ENCODE data around the gene ITCH.
"Not testable (repeated sequence)": the region's sequence is repeated elsewhere in the genome, so short reads cannot be mapped to it uniquely, and the experiment has no call there.

The ITCH gene

GRCh38 chr20:34331838-34332237 lies 31.2 kb upstream of the ITCH start:
- Histone ChIP-seq H3K36me3 (ENCODE audit: control insufficient read depth, insufficient read depth, low read length) (no peaks in the 10 kb centered on the region), H3K27ac (ENCODE audit: low read depth, low read length) (no peak overlapping the region), H3K4me3 (ENCODE audit: low read depth, low read length) (no peak overlapping the region)

GRCh38 chr20:34332262-34332920 lies 30.7 kb upstream of the ITCH start:
- peaks cover 3% of the 10 kb centered on the region; the same call in 1 of the 2 replicates for H3K4me1 ChIP-seq (ENCODE audit: control insufficient read depth, insufficient read depth, low read length)
- no peak overlapping the region for H3K27ac ChIP-seq (ENCODE audit: low read depth, low read length)
- no peaks in the 10 kb centered on the region for H3K9me3 ChIP-seq (ENCODE audit: control insufficient read depth, insufficient read depth, low read length)
- H3K9ac ChIP-seq (ENCODE audit: low read depth, low read length) = no peak overlapping the region
- no peak overlapping the region for H3K4me3 ChIP-seq (ENCODE audit: low read depth, low read length)
- H3K27me3 ChIP-seq (ENCODE audit: control insufficient read depth, insufficient read depth, low read length) = no peaks in the 10 kb centered on the region
- no peaks in the 10 kb centered on the region for H3K36me3 ChIP-seq (ENCODE audit: control insufficient read depth, insufficient read depth, low read length)

More at GRCh38 chr20:34331838-34332237, 31.2 kb upstream of the ITCH start:
- H3K9ac ChIP-seq (ENCODE audit: low read depth, low read length) = no peak overlapping the region
- H3K4me1 ChIP-seq (ENCODE audit: control insufficient read depth, insufficient read depth, low read length) = peaks cover 3% of the 10 kb centered on the region; the same call in 1 of the 2 replicates
- H3K9me3 ChIP-seq (ENCODE audit: control insufficient read depth, insufficient read depth, low read length) = no peaks in the 10 kb centered on the region
- H3K27me3 ChIP-seq (ENCODE audit: control insufficient read depth, insufficient read depth, low read length) = no peaks in the 10 kb centered on the region

GRCh38 chr20:34333786-34334185 lies 29.3 kb upstream of the ITCH start:
- peaks cover 3% of the 10 kb centered on the region; the same call in 1 of the 2 replicates for H3K4me1 ChIP-seq (ENCODE audit: control insufficient read depth, insufficient read depth, low read length)
- H3K27ac ChIP-seq (ENCODE audit: low read depth, low read length) = no peak overlapping the region
- H3K9me3 ChIP-seq (ENCODE audit: control insufficient read depth, insufficient read depth, low read length) = no peaks in the 10 kb centered on the region
- no peaks in the 10 kb centered on the region for H3K27me3 ChIP-seq (ENCODE audit: control insufficient read depth, insufficient read depth, low read length)
- no peak overlapping the region for H3K9ac ChIP-seq (ENCODE audit: low read depth, low read length)
- no peaks in the 10 kb centered on the region for H3K36me3 ChIP-seq (ENCODE audit: control insufficient read depth, insufficient read depth, low read length)
- no peak overlapping the region for H3K4me3 ChIP-seq (ENCODE audit: low read depth, low read length)

GRCh38 chr20:34334654-34335407 lies 28.2 kb upstream of the ITCH start:
- Histone ChIP-seq H3K9ac (ENCODE audit: low read depth, low read length) (no peak overlapping the region), H3K9me3 (ENCODE audit: control insufficient read depth, insufficient read depth, low read length) (no peaks in the 10 kb centered on the region), H3K27ac (ENCODE audit: low read depth, low read length) (no peak overlapping the region), H3K4me1 (ENCODE audit: control insufficient read depth, insufficient read depth, low read length) (peaks cover 3% of the 10 kb centered on the region; the same call in 1 of the 2 replicates), H3K27me3 (ENCODE audit: control insufficient read depth, insufficient read depth, low read length) (no peaks in the 10 kb centered on the region), H3K36me3 (ENCODE audit: control insufficient read depth, insufficient read depth, low read length) (no peaks in the 10 kb centered on the region), H3K4me3 (ENCODE audit: low read depth, low read length) (no peak overlapping the region)

- Histone ChIP-seq H3K9ac (ENCODE audit: low read depth, low read length) (no peak overlapping the region), H3K36me3 (ENCODE audit: control insufficient read depth, insufficient read depth, low read length) (no peaks in the 10 kb centered on the region), H3K9me3 (ENCODE audit: control insufficient read depth, insufficient read depth, low read length) (no peaks in the 10 kb centered on the region), H3K4me1 (ENCODE audit: control insufficient read depth, insufficient read depth, low read length) (no peaks in the 10 kb centered on the region), H3K27ac (ENCODE audit: low read depth, low read length) (no peak overlapping the region), H3K27me3 (ENCODE audit: control insufficient read depth, insufficient read depth, low read length) (no peaks in the 10 kb centered on the region), H3K4me3 (ENCODE audit: low read depth, low read length) (no peak overlapping the region)
Observed at GRCh38 chr20:34337544-34337943, 25.5 kb upstream of the ITCH start.

GRCh38 chr20:34337982-34338726 lies 24.9 kb upstream of the ITCH start:
- Histone ChIP-seq H3K9me3 (ENCODE audit: control insufficient read depth, insufficient read depth, low read length) (no peaks in the 10 kb centered on the region), H3K4me1 (ENCODE audit: control insufficient read depth, insufficient read depth, low read length) (no peaks in the 10 kb centered on the region), H3K9ac (ENCODE audit: low read depth, low read length) (no peak overlapping the region), H3K4me3 (ENCODE audit: low read depth, low read length) (no peak overlapping the region), H3K27ac (ENCODE audit: low read depth, low read length) (no peak overlapping the region), H3K36me3 (ENCODE audit: control insufficient read depth, insufficient read depth, low read length) (no peaks in the 10 kb centered on the region), H3K27me3 (ENCODE audit: control insufficient read depth, insufficient read depth, low read length) (no peaks in the 10 kb centered on the region)

- H3K4me3 ChIP-seq (ENCODE audit: low read depth, low read length); H3K9me3 ChIP-seq (ENCODE audit: control insufficient read depth, insufficient read depth, low read length); H3K9ac ChIP-seq (ENCODE audit: low read depth, low read length); H3K27me3 ChIP-seq (ENCODE audit: control insufficient read depth, insufficient read depth, low read length); H3K27ac ChIP-seq (ENCODE audit: low read depth, low read length); H3K4me1 ChIP-seq (ENCODE audit: control insufficient read depth, insufficient read depth, low read length); H3K36me3 ChIP-seq (ENCODE audit: control insufficient read depth, insufficient read depth, low read length): not testable (repeated sequence)
Observed at GRCh38 chr20:34340726-34341125, 22.3 kb upstream of the ITCH start.

GRCh38 chr20:34341199-34341598 lies 21.9 kb upstream of the ITCH start:
- H3K27me3 ChIP-seq (ENCODE audit: control insufficient read depth, insufficient read depth, low read length); H3K4me3 ChIP-seq (ENCODE audit: low read depth, low read length): not testable (repeated sequence)

GRCh38 chr20:34343458-34344211 lies 19.4 kb upstream of the ITCH start:
- peaks cover 7% of the 10 kb centered on the region for H3K4me1 ChIP-seq (ENCODE audit: control insufficient read depth, insufficient read depth, low read length)
- H3K27ac ChIP-seq (ENCODE audit: low read depth, low read length) = no peak overlapping the region
- H3K9me3 ChIP-seq (ENCODE audit: control insufficient read depth, insufficient read depth, low read length) = no peaks in the 10 kb centered on the region
- no peaks in the 10 kb centered on the region for H3K27me3 ChIP-seq (ENCODE audit: control insufficient read depth, insufficient read depth, low read length)
- no peaks in the 10 kb centered on the region for H3K36me3 ChIP-seq (ENCODE audit: control insufficient read depth, insufficient read depth, low read length)
- no peak overlapping the region for H3K9ac ChIP-seq (ENCODE audit: low read depth, low read length)
- H3K4me3 ChIP-seq (ENCODE audit: low read depth, low read length) = no peak overlapping the region

More at GRCh38 chr20:34341199-34341598, 21.9 kb upstream of the ITCH start:
- H3K9me3 ChIP-seq (ENCODE audit: control insufficient read depth, insufficient read depth, low read length); H3K9ac ChIP-seq (ENCODE audit: low read depth, low read length); H3K4me1 ChIP-seq (ENCODE audit: control insufficient read depth, insufficient read depth, low read length); H3K36me3 ChIP-seq (ENCODE audit: control insufficient read depth, insufficient read depth, low read length); H3K27ac ChIP-seq (ENCODE audit: low read depth, low read length): not testable (repeated sequence)

- Histone ChIP-seq H3K27ac (ENCODE audit: low read depth, low read length) (no peak overlapping the region), H3K36me3 (ENCODE audit: control insufficient read depth, insufficient read depth, low read length) (no peaks in the 10 kb centered on the region), H3K9ac (ENCODE audit: low read depth, low read length) (no peak overlapping the region), H3K4me1 (ENCODE audit: control insufficient read depth, insufficient read depth, low read length) (peaks cover 7% of the 10 kb centered on the region), H3K4me3 (ENCODE audit: low read depth, low read length) (no peak overlapping the region), H3K9me3 (ENCODE audit: control insufficient read depth, insufficient read depth, low read length) (no peaks in the 10 kb centered on the region), H3K27me3 (ENCODE audit: control insufficient read depth, insufficient read depth, low read length) (no peaks in the 10 kb centered on the region)
Observed at GRCh38 chr20:34344238-34344637, 18.8 kb upstream of the ITCH start.

Measured in HUES48 (cell line).